HCT116 (cell line): ENCODE measurements around the gene PARVB. TPM values are rescaled to one million over a fixed set of nuclear protein-coding genes. Genes with fewer than 3 reads are reported as not detected.

Experiments
- ATAC-seq: fragments of 200-7000 bp; cut with Tn5 transposase; 2 replicates; pipeline ENCODE4 v1.9.1; 2020; ENCODE audit warnings: mild to moderate bottlenecking, moderate library complexity
- BruUV-seq: library from RNA; stranded (reverse); fragments of 400-500 nt; replicated peaks from 2 replicates; lab custom pipeline; 2021; lab: Mats Ljungman, UMichigan
- CTCF ChIA-PET: fragments of 300-600 bp; sonication (Branson Sonifier 250); formaldehyde crosslinking; loops from one replicate; lab custom pipeline; 2021; ENCODE audit warnings: antibody characterized with exemption; lab: Charles Lee
- POLR2A ChIA-PET: fragments of 300-600, 350-600 bp; sonication (Branson Sonifier 250); formaldehyde crosslinking; loops from one replicate; lab custom pipeline; 2021; ENCODE audit warnings: antibody characterized with exemption; lab: Charles Lee
- RAD21 ChIA-PET, 2 experiments: fragments of 300-600 bp; sonication (Branson Sonifier 250); formaldehyde crosslinking; loops; one replicate each; lab custom pipeline; 2023; ENCODE audit warnings: low total read pairs in 2 of 2; ENCODE audit not compliant: uncharacterized antibody in 2 of 2, unreplicated experiment in 2 of 2, low non-redundant PET in 1 of 2; lab: Charles Lee
- DNase-seq: peaks from one replicate; pipeline ENCODE4 v3.0.0-alpha.2; 2010; ENCODE audit warnings: low read depth, low spot score
- H2AFZ ChIP-seq: fragments of 200-600 bp; shearing (Covaris generic), sonication (generic); 2 replicates; pipeline ENCODE4 v1.6.1; 2017; ENCODE audit warnings: low read depth, mixed run types, mixed read lengths, antibody characterized with exemption, low read length; ENCODE audit not compliant: poor library complexity, severe bottlenecking
- H3K27ac ChIP-seq: 2 replicates; pipeline ENCODE4 v1.5.1; 2012; ENCODE audit warnings: low read depth, low read length
- H3K27me3 ChIP-seq: fragments of 200-600 bp; sonication (generic); 2 replicates; pipeline ENCODE4 v1.6.1; 2016; ENCODE audit warnings: mixed run types, low read length, mixed read lengths; ENCODE audit not compliant: insufficient read depth
- H3K36me3 ChIP-seq, 2 experiments: fragments of 200-500 bp in 1 of 2; fragments of 200-600 bp in 1 of 2; sonication (Bioruptor generic) in 1 of 2; sonication (generic) in 1 of 2; 2 replicates each; pipeline versions ENCODE4 v1.5.1 to v1.6.1; 2014 to 2016; ENCODE audit warnings: low read length in 2 of 2, inconsistent platforms in 1 of 2, mixed read lengths in 1 of 2, mixed run types in 1 of 2; ENCODE audit not compliant: insufficient read depth in 2 of 2, control insufficient read depth in 1 of 2
- H3K4me1 ChIP-seq, 2 experiments: fragments of 200-600 bp in 1 of 2; sonication (generic) in 1 of 2; 2 replicates each; pipeline versions ENCODE4 v1.5.1 to v1.6.1; 2012 to 2017; ENCODE audit warnings: low read length in 2 of 2, inconsistent platforms in 1 of 2, mild to moderate bottlenecking in 1 of 2, mixed read lengths in 1 of 2, mixed run types in 1 of 2, moderate library complexity in 1 of 2; ENCODE audit not compliant: insufficient read depth in 2 of 2, control insufficient read depth in 1 of 2
- H3K4me2 ChIP-seq: fragments of 200-600 bp; sonication (generic); 2 replicates; pipeline ENCODE4 v1.6.1; 2017; ENCODE audit warnings: mixed run types, low read length, mixed read lengths
- H3K4me3 ChIP-seq, 2 experiments: fragments of 200-600 bp in 1 of 2; sonication (generic) in 1 of 2; replicated peaks in 1 of 2; 2 replicates each; pipeline ENCODE4 v1.5.1; 2011 to 2016; ENCODE audit warnings: low read length in 2 of 2, control low read depth in 1 of 2, low read depth in 1 of 2, mild to moderate bottlenecking in 1 of 2, mixed read lengths in 1 of 2, mixed run types in 1 of 2
- H3K79me2 ChIP-seq: fragments of 200-600 bp; sonication (generic); 2 replicates; pipeline ENCODE4 v1.6.1; 2017; ENCODE audit warnings: mild to moderate bottlenecking, mixed run types, low read length, moderate library complexity, mixed read lengths; ENCODE audit not compliant: insufficient read depth
- H3K9ac ChIP-seq: fragments of 200-600 bp; sonication (generic); 2 replicates; pipeline ENCODE4 v1.6.1; 2016; ENCODE audit warnings: low read length, mixed read lengths
- H3K9me2 ChIP-seq: fragments of 200-600 bp; sonication (generic), shearing (Covaris generic); 2 replicates; pipeline ENCODE4 v1.6.1; 2017; ENCODE audit warnings: mixed run types, mild to moderate bottlenecking, moderate library complexity; ENCODE audit not compliant: insufficient read depth
- H3K9me3 ChIP-seq, 2 experiments: fragments of 200-500 bp in 1 of 2; fragments of 200-600 bp in 1 of 2; sonication (Bioruptor generic) in 1 of 2; sonication (generic) in 1 of 2; 2 replicates each; pipeline ENCODE4 v1.6.1; 2014 to 2017; ENCODE audit warnings: low read length in 2 of 2, mixed read lengths in 2 of 2, inconsistent platforms in 1 of 2, low read depth in 1 of 2, mild to moderate bottlenecking in 1 of 2, mixed run types in 1 of 2, moderate library complexity in 1 of 2; ENCODE audit not compliant: control insufficient read depth in 1 of 2, insufficient read depth in 1 of 2
- H4K20me1 ChIP-seq: fragments of 200-600 bp; sonication (generic), shearing (Covaris generic); 2 replicates; pipeline ENCODE4 v1.6.1; 2017; ENCODE audit warnings: mixed run types, mild to moderate bottlenecking, moderate library complexity; ENCODE audit not compliant: insufficient read depth
- ATF3 ChIP-seq: IDR thresholded peaks from 2 replicates; pipeline ENCODE4 v1.6.1; 2012
- EZH2phosphoT487 ChIP-seq: fragments of 200-600 bp; IDR thresholded peaks from 2 replicates; pipeline ENCODE4 v1.6.1; 2018; ENCODE audit warnings: antibody characterized with exemption, borderline replicate concordance
- REST ChIP-seq: IDR thresholded peaks from 2 replicates; pipeline ENCODE4 v1.6.1; 2012; ENCODE audit warnings: low read depth
- SRF ChIP-seq: IDR thresholded peaks from 2 replicates; pipeline ENCODE4 v1.6.1; 2012; ENCODE audit warnings: low read depth
- intact Hi-C: fragments of 100-400 bp; cut with micrococcal nuclease; formaldehyde crosslinking; loops from 2 replicates; pipeline ENCODE4 v1.10.0; 2022
- total RNA-seq: library from RNA; stranded (reverse); gene quantifications from one replicate; pipeline ENCODE4 v1.2.1, GENCODE V29; 2021; ENCODE audit not compliant: unreplicated experiment

The PARVB gene
- total RNA-seq, 1 experiment from 2014 or later = 21.4 TPM

- Histone ChIP-seq H3K4me3 (no peak overlapping the region), H4K20me1 (no peaks in the 10 kb centered on the region), H3K79me2 (no peaks in the 10 kb centered on the region), H3K36me3 (no peaks in the 10 kb centered on the region), H3K9me2 (no peaks in the 10 kb centered on the region), H3K27me3 (no peaks in the 10 kb centered on the region), H3K27ac (no peak overlapping the region), H3K4me1 (no peaks in the 10 kb centered on the region), H2AFZ (no peak overlapping the region), H3K9me3 (no peaks in the 10 kb centered on the region), H3K9ac (no peak overlapping the region), H3K4me2 (no peak overlapping the region)
- intact Hi-C loops = no loop called here
- TF ChIP-seq SRF (no peak), REST (no peak), EZH2phosphoT487 (no peak), ATF3 (no peak)
- ATAC-seq (no peak), DNase-seq (no peak)
- RAD21 ChIA-PET = no interaction called here
- BruUV-seq = no TSS peak
- POLR2A ChIA-PET = no interaction called here
- CTCF ChIA-PET = no interaction called here
Measured at GRCh38 chr22:44097263-44098020, 73.3 kb downstream of the PARVB start.
